D341Med (cell line): Measurements from ENCODE around the gene SLC37A1.

Source experiments
- DNase-seq: peaks from one replicate; pipeline ENCODE4 v3.0.0; 2012; ENCODE audit warnings: low spot score

Gene SLC37A1

GRCh38 chr21:42545317-42545716 lies 31.7 kb downstream of the SLC37A1 start:
- DNase-seq, result no peak

- no peak for DNase-seq
Measured at GRCh38 chr21:42545745-42546144, 32.1 kb downstream of the SLC37A1 start.

- no peak for DNase-seq
Measured at GRCh38 chr21:42546433-42546832, 32.8 kb downstream of the SLC37A1 start.

GRCh38 chr21:42547001-42547905 lies 33.6 kb downstream of the SLC37A1 start:
- no peak for DNase-seq

GRCh38 chr21:42547906-42548365 lies 34.3 kb downstream of the SLC37A1 start:
- no peak for DNase-seq

- DNase-seq, result no peak
Measured at GRCh38 chr21:42548687-42549406, 35.2 kb downstream of the SLC37A1 start.

GRCh38 chr21:42550817-42551216 lies 37.2 kb downstream of the SLC37A1 start:
- no peak for DNase-seq

- no peak for DNase-seq
Measured at GRCh38 chr21:42552407-42553336, 39.0 kb downstream of the SLC37A1 start.

- DNase-seq, result no peak
Measured at GRCh38 chr21:42553435-42553834, 39.8 kb downstream of the SLC37A1 start.

- DNase-seq, result no peak
Measured at GRCh38 chr21:42554251-42554961, 40.8 kb downstream of the SLC37A1 start.

GRCh38 chr21:42555756-42556438 lies 42.2 kb downstream of the SLC37A1 start:
- DNase-seq, result no peak

- no peak for DNase-seq
Measured at GRCh38 chr21:42556476-42556875, 42.8 kb downstream of the SLC37A1 start.

GRCh38 chr21:42556960-42557359 lies 43.3 kb downstream of the SLC37A1 start:
- no peak for DNase-seq

- no peak for DNase-seq
Measured at GRCh38 chr21:42557420-42557819, 43.8 kb downstream of the SLC37A1 start.

GRCh38 chr21:42558368-42558767 lies 44.7 kb downstream of the SLC37A1 start:
- DNase-seq, result no peak

- no peak for DNase-seq
Measured at GRCh38 chr21:42558846-42559245, 45.2 kb downstream of the SLC37A1 start.

GRCh38 chr21:42559326-42559725 lies 45.7 kb downstream of the SLC37A1 start:
- DNase-seq, result no peak

- DNase-seq, result no peak
Measured at GRCh38 chr21:42560517-42561179, 47.0 kb downstream of the SLC37A1 start.

GRCh38 chr21:42561762-42562650 lies 48.4 kb downstream of the SLC37A1 start:
- DNase-seq, result no peak
